KOPT-K1 (cell line): ENCODE measurements around the gene ITPKB.

Experiments
- H3K27ac ChIP-seq: fragments of 200-600 bp; sonication (generic); 2 replicates; pipeline ENCODE4 v1.5.1; 2016; ENCODE audit warnings: antibody characterized with exemption, mild to moderate bottlenecking, low read depth, low read length; ENCODE audit not compliant: poor library complexity, severe bottlenecking
- H3K36me3 ChIP-seq: fragments of 200-600 bp; sonication (generic); 2 replicates; pipeline ENCODE4 v1.5.1; 2017; ENCODE audit warnings: antibody characterized with exemption, mild to moderate bottlenecking, low read length, moderate library complexity; ENCODE audit not compliant: insufficient read depth
- H3K9me3 ChIP-seq: fragments of 200-600 bp; sonication (generic); 2 replicates; pipeline ENCODE4 v1.5.1; 2017; ENCODE audit warnings: antibody characterized with exemption, low read length, mild to moderate bottlenecking; ENCODE audit not compliant: insufficient read depth, poor library complexity, severe bottlenecking

ITPKB gene

GRCh38 chr1:226692051-226692792 is 46.9 kb downstream of the ITPKB start:
- H3K36me3 ChIP-seq: peaks cover 7% of the 10 kb centered on the region; the same call in 1 of the 2 replicates
- no peak overlapping the region for H3K27ac ChIP-seq
- no peaks in the 10 kb centered on the region for H3K9me3 ChIP-seq

GRCh38 chr1:226691247-226691646 is 47.8 kb downstream of the ITPKB start:
- Histone ChIP-seq H3K27ac (no peak overlapping the region), H3K36me3 (peaks cover 7% of the 10 kb centered on the region; the same call in 1 of the 2 replicates), H3K9me3 (no peaks in the 10 kb centered on the region)

- Histone ChIP-seq H3K36me3 (peaks cover 7% of the 10 kb centered on the region; the same call in 1 of the 2 replicates), H3K9me3 (no peaks in the 10 kb centered on the region), H3K27ac (no peak overlapping the region)
Measured at GRCh38 chr1:226690460-226690982, 48.6 kb downstream of the ITPKB start.

- no peaks in the 10 kb centered on the region for H3K9me3 ChIP-seq
- H3K36me3 ChIP-seq: peaks cover 7% of the 10 kb centered on the region; the same call in 1 of the 2 replicates
- H3K27ac ChIP-seq: no peak overlapping the region
Measured at GRCh38 chr1:226688808-226689207, 50.3 kb downstream of the ITPKB start.

GRCh38 chr1:226688056-226688748 is 50.9 kb downstream of the ITPKB start:
- no peak overlapping the region for H3K27ac ChIP-seq
- H3K9me3 ChIP-seq: no peaks in the 10 kb centered on the region
- H3K36me3 ChIP-seq: peaks cover 7% of the 10 kb centered on the region; the same call in 1 of the 2 replicates

GRCh38 chr1:226687426-226687825 is 51.7 kb downstream of the ITPKB start:
- peaks cover 7% of the 10 kb centered on the region; the same call in 1 of the 2 replicates for H3K36me3 ChIP-seq
- H3K9me3 ChIP-seq: no peaks in the 10 kb centered on the region
- H3K27ac ChIP-seq: no peak overlapping the region

GRCh38 chr1:226686440-226687425 is 52.3 kb downstream of the ITPKB start:
- H3K36me3 ChIP-seq: peaks cover 7% of the 10 kb centered on the region; the same call in 1 of the 2 replicates
- H3K9me3 ChIP-seq: no peaks in the 10 kb centered on the region
- H3K27ac ChIP-seq: no peak overlapping the region

- peaks cover 3% of the 10 kb centered on the region; the same call in 1 of the 2 replicates for H3K36me3 ChIP-seq
- no peak overlapping the region for H3K27ac ChIP-seq
- no peaks in the 10 kb centered on the region for H3K9me3 ChIP-seq
Measured at GRCh38 chr1:226685196-226685820, 53.8 kb downstream of the ITPKB start.

- no peak overlapping the region for H3K27ac ChIP-seq
- H3K9me3 ChIP-seq: no peaks in the 10 kb centered on the region
- H3K36me3 ChIP-seq: no peaks in the 10 kb centered on the region
Measured at GRCh38 chr1:226684026-226684425, 55.1 kb downstream of the ITPKB start.

GRCh38 chr1:226682871-226683814 is 55.9 kb downstream of the ITPKB start:
- Histone ChIP-seq H3K36me3 (no peaks in the 10 kb centered on the region), H3K9me3 (no peaks in the 10 kb centered on the region), H3K27ac (peak overlapping the region; percentile 5)

GRCh38 chr1:226681652-226682493 is 57.2 kb downstream of the ITPKB start:
- Histone ChIP-seq H3K27ac (peak overlapping the region; percentile 5), H3K9me3 (no peaks in the 10 kb centered on the region), H3K36me3 (no peaks in the 10 kb centered on the region)

GRCh38 chr1:226680653-226681052 is 58.4 kb downstream of the ITPKB start:
- H3K27ac ChIP-seq: no peak overlapping the region
- H3K36me3 ChIP-seq: no peaks in the 10 kb centered on the region
- H3K9me3 ChIP-seq: no peaks in the 10 kb centered on the region
